GM21825 (cell line): Measurements from ENCODE around the gene SUSD4.
"Not testable (repeated sequence)": the region's sequence is repeated elsewhere in the genome, so short reads cannot be mapped to it uniquely, and the experiment has no call there.

Source experiments
- ATAC-seq: cut with Tn5 transposase; IDR thresholded peaks from one replicate; pipeline ENCODE4 v1.9.1; 2021; ENCODE audit warnings: mild to moderate bottlenecking, moderate library complexity; ENCODE audit not compliant: unreplicated experiment

Gene SUSD4

GRCh38 chr1:223257856-223258550 lies 106.0 kb downstream of the SUSD4 start:
- ATAC-seq: no peak

- ATAC-seq: no peak
Measured at GRCh38 chr1:223256034-223256433, 107.9 kb downstream of the SUSD4 start.

- no peak for ATAC-seq
Measured at GRCh38 chr1:223253916-223254315, 110.1 kb downstream of the SUSD4 start.

GRCh38 chr1:223251387-223251786 lies 112.6 kb downstream of the SUSD4 start:
- ATAC-seq: not testable (repeated sequence)

- no peak for ATAC-seq
Measured at GRCh38 chr1:223250632-223251015, 113.4 kb downstream of the SUSD4 start.

GRCh38 chr1:223249854-223250631 lies 113.9 kb downstream of the SUSD4 start:
- no peak for ATAC-seq

GRCh38 chr1:223248770-223249140 lies 115.2 kb downstream of the SUSD4 start:
- ATAC-seq: no peak

GRCh38 chr1:223248001-223248769 lies 115.8 kb downstream of the SUSD4 start:
- ATAC-seq: no peak

- no peak for ATAC-seq
Measured at GRCh38 chr1:223246476-223247112, 117.4 kb downstream of the SUSD4 start.

- ATAC-seq: no peak
Measured at GRCh38 chr1:223245983-223246382, 118.0 kb downstream of the SUSD4 start.

- no peak for ATAC-seq
Measured at GRCh38 chr1:223245411-223245810, 118.6 kb downstream of the SUSD4 start.

GRCh38 chr1:223244366-223245103 lies 119.4 kb downstream of the SUSD4 start:
- no peak for ATAC-seq

GRCh38 chr1:223243441-223244050 lies 120.4 kb downstream of the SUSD4 start:
- ATAC-seq: no peak

GRCh38 chr1:223242971-223243370 lies 121.0 kb downstream of the SUSD4 start:
- ATAC-seq: no peak

- ATAC-seq: no peak
Measured at GRCh38 chr1:223242382-223242955, 121.5 kb downstream of the SUSD4 start.

- ATAC-seq: no peak
Measured at GRCh38 chr1:223240122-223240521, 123.9 kb downstream of the SUSD4 start.

GRCh38 chr1:223235091-223235490 lies 128.9 kb downstream of the SUSD4 start:
- ATAC-seq: no peak

GRCh38 chr1:223234534-223234933 lies 129.4 kb downstream of the SUSD4 start:
- ATAC-seq: no peak

GRCh38 chr1:223234170-223234514 lies 129.8 kb downstream of the SUSD4 start:
- ATAC-seq: no peak
